Kidney glomerular epithelial cell (primary cell): ENCODE data around the gene SIN3B.
"Not testable (repeated sequence)": the region's sequence is repeated elsewhere in the genome, so short reads cannot be mapped to it uniquely, and the experiment has no call there.

ENCODE experiments used
- DNase-seq: peaks from one replicate; lab custom pipeline; 2025; lab: John Stamatoyannopoulos, UW

Gene SIN3B

GRCh38 chr19:16867211-16867610, 38.0 kb downstream of the SIN3B start:
- no peak for DNase-seq

- DNase-seq, result no peak
Measured at GRCh38 chr19:16868423-16869130, 39.4 kb downstream of the SIN3B start.

- DNase-seq, result no peak
Measured at GRCh38 chr19:16869331-16869972, 40.3 kb downstream of the SIN3B start.

GRCh38 chr19:16871871-16872270, 42.7 kb downstream of the SIN3B start:
- no peak for DNase-seq

- no peak for DNase-seq
Measured at GRCh38 chr19:16872728-16873127, 43.5 kb downstream of the SIN3B start.

GRCh38 chr19:16873594-16873993, 44.4 kb downstream of the SIN3B start:
- no peak for DNase-seq

GRCh38 chr19:16874250-16874977, 45.2 kb downstream of the SIN3B start:
- no peak for DNase-seq

GRCh38 chr19:16874978-16875299, 45.7 kb downstream of the SIN3B start:
- not testable (repeated sequence) for DNase-seq

- DNase-seq, result no peak
Measured at GRCh38 chr19:16875584-16876555, 46.7 kb downstream of the SIN3B start.

- no peak for DNase-seq
Measured at GRCh38 chr19:16876904-16877361, 47.7 kb downstream of the SIN3B start.

- DNase-seq, result no peak
Measured at GRCh38 chr19:16877581-16877980, 48.4 kb downstream of the SIN3B start.

- no peak for DNase-seq
Measured at GRCh38 chr19:16878181-16878965, 49.2 kb downstream of the SIN3B start.

GRCh38 chr19:16880884-16881554, 51.8 kb downstream of the SIN3B start:
- no peak for DNase-seq

GRCh38 chr19:16882146-16882545, 52.9 kb downstream of the SIN3B start:
- DNase-seq, result no peak

GRCh38 chr19:16883522-16883921, 54.3 kb downstream of the SIN3B start:
- no peak for DNase-seq

- DNase-seq, result no peak
Measured at GRCh38 chr19:16885166-16885565, 56.0 kb downstream of the SIN3B start.

- DNase-seq, result no peak
Measured at GRCh38 chr19:16886305-16886880, 57.2 kb downstream of the SIN3B start.

GRCh38 chr19:16887353-16888265, 58.4 kb downstream of the SIN3B start:
- DNase-seq, result no peak
